Fibroblast of pulmonary artery (primary cell): ENCODE measurements around the gene BRI3BP.
"Not testable (repeated sequence)": the region's sequence is repeated elsewhere in the genome, so short reads cannot be mapped to it uniquely, and the experiment has no call there.

Source experiments
- DNase-seq: peaks from one replicate; pipeline ENCODE4 v3.0.0-alpha.2; 2010; ENCODE audit warnings: low read depth
- H3K4me3 ChIP-seq: replicated peaks from 2 replicates; pipeline ENCODE4 v1.5.1; 2011; ENCODE audit warnings: low read depth, mild to moderate bottlenecking, control low read depth, low read length, moderate library complexity
- TF ChIP-seq, protein P1 (sequence below): IDR thresholded peaks from 2 replicates; pipeline ENCODE4 v1.5.1; 2011; ENCODE audit warnings: mild to moderate bottlenecking, control low read depth, low read length, inconsistent platforms; ENCODE audit errors: missing control alignments

Gene BRI3BP

DNA sequence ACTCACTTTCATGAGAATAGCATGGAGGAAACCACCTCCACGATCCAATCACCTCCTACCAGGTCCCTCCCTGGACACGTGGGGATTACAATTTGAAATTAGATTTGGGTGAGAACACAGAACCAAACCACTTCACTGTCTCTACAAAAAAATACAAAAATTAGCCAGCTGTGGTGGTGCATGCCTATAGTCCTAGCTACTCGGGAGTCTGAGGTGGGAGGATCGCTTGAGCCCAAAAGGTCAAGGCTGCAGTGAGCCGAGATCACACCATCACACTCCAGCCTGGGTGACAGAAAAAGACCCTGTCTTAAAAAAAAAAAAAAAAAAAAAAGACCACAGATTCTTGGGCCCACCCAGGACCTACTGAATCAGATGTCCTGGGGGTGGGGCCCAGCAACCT, 28.3 kb downstream of the BRI3BP start:
- TF ChIP-seq, protein P1, sequence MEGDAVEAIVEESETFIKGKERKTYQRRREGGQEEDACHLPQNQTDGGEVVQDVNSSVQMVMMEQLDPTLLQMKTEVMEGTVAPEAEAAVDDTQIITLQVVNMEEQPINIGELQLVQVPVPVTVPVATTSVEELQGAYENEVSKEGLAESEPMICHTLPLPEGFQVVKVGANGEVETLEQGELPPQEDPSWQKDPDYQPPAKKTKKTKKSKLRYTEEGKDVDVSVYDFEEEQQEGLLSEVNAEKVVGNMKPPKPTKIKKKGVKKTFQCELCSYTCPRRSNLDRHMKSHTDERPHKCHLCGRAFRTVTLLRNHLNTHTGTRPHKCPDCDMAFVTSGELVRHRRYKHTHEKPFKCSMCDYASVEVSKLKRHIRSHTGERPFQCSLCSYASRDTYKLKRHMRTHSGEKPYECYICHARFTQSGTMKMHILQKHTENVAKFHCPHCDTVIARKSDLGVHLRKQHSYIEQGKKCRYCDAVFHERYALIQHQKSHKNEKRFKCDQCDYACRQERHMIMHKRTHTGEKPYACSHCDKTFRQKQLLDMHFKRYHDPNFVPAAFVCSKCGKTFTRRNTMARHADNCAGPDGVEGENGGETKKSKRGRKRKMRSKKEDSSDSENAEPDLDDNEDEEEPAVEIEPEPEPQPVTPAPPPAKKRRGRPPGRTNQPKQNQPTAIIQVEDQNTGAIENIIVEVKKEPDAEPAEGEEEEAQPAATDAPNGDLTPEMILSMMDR = no peak
- no peak overlapping the region for H3K4me3 ChIP-seq
- DNase-seq = no peak

DNA sequence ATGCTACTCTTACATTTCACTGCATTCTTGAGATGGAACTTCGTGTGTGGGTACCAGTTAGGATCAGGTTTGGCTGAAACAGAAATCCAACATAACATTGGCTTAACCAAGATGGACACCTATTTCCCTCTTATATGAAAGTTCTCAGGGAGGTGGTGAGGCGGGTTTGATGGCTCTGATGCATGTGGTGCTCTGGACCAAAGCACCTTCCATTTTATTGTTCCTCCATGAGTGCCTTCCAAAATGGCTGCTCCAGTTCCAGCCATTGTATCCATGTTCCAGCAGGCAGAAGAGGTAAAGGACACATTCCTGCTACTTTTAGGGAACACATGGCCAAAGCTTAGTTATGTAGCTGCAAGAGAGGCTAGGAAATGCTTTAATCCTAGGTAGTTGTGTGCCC, 29.6 kb downstream of the BRI3BP start:
- TF ChIP-seq, protein P1 = no peak
- no peak for DNase-seq
- no peak overlapping the region for H3K4me3 ChIP-seq

DNA sequence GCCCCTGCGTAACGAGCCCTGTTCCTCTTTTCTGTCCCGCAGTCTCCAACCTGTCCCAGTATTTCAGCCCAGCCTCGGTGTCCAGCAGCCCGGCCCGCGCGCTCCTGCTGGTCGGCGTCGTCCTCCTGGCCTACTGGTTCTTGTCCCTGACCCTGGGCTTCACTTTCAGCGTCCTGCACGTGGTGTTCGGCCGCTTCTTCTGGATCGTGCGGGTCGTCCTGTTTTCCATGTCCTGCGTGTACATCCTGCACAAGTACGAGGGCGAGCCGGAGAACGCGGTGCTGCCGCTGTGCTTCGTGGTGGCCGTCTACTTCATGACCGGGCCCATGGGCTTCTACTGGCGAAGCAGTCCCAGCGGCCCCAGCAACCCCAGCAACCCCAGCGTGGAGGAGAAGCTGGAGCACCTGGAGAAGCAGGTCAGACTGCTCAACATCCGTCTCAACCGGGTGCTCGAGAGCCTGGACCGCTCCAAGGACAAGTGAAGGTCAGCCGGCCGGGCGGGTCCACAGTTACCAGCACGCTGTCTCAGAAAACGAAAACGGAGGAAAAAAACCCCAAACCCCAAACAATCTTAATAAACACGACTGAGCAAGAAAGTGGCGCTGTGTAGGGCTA, 31.6 kb downstream of the BRI3BP start:
- H3K4me3 ChIP-seq = no peak overlapping the region
- DNase-seq = no peak
- TF ChIP-seq, protein P1 = no peak

DNA sequence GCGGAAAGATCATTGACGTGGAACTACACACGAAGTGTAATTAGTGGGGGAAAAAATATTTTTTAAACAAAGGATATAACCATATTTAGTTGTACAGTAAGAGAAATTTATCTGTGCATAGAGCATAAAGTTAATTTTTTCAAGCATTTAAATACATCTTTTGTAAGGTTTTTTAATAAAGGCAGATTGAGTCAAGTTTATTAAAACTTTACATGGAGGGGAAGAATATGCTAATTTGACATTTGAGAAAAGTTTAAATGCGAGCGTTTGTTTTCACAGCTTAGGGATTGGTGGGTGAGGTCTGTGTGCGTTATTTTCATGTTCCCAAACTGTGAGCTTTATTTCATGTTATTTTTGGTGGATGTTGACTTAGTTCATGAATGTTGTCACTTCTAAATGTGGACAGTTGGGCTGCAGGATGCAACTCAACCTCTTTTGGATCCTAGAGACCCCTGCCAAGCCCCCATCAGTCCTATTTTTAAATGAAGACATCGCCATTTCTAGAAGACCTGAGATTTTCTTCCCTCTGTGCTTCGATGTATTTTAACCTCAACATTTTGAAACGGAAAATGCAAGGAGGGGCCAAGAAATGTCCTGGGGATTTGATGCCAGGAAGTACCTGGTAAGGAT, 32.3 kb downstream of the BRI3BP start:
- TF ChIP-seq, protein P1 = no peak
- H3K4me3 ChIP-seq = no peak overlapping the region
- no peak for DNase-seq

DNA sequence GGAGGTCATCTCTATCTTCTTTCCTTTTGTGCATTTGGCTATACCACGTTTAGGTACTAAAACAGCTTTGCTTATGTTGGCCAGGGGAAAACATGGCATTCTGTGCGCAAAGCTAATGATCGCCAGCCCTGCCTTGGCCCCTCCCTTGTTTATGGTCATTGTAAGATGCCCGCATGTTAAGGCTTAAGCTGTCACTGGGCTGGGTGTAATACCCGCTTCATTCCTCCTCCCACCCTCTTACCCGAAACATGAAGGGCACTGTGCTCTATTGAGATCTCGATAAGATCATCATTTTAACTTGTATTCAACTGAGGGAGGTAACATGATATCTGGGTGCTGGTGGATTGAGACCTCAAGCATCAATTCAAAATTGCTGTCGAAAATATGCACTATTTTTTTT, 34.7 kb downstream of the BRI3BP start:
- DNase-seq = no peak
- no peak overlapping the region for H3K4me3 ChIP-seq
- TF ChIP-seq, protein P1 = no peak

DNA sequence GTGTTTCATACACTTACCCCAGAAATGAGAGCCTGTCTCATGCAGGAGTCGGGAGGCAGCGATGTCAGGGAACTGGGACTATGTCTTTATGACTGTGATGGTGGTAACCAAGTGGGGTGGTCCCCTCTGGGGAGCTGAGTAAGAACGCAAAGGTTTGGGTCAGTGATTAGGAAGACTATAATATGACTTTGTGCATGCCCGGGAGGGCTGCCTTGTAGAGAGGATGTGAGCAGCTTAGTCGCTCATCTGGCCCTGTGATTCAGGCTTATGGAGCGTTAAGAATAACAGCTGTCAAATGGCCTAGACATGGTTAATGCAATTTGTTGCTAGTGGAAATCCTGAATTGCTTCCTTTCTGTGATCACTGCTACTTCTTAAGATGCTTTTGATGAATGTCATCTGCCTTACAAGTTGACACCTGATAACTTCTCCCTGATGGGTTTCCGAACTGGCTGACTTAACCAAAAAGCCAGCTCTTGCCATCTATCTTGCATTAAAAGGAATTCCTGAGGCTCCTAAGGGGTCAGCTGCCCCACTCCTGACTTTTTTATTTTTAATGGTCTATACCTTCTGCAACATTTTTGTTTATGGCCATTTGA, 36.4 kb downstream of the BRI3BP start:
- TF ChIP-seq, protein P1 = no peak
- H3K4me3 ChIP-seq = no peak overlapping the region
- DNase-seq = no peak

DNA sequence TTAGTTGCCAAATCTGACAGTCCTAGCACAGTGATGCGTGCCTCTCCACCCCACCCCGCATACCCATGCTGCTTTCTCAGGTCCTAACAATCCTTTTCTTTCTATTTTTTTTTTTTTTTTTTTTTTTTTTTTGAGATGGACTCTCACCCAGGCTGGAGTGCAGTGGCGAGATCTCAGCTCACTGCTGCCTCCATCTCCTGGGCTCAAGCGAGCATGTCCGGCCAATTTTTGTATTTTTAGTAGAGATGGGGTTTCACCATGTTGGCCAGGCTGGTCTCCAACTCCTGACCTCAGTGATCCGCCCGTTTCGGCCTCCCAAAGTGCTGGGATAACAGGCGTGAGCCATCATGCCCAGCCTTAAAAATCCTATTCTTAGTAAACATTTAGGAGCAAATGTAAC, 38.0 kb downstream of the BRI3BP start:
- DNase-seq, H3K4me3 ChIP-seq: not testable (repeated sequence)
